ENCODE results near the gene PIK3C2B.

- no peak for TF ChIP-seq TCF7L2 (IDR thresholded peaks at IDR 0.05; ENCODE audit: borderline replicate concordance, extremely low read depth, insufficient read depth, insufficient read length)
- no peak for TF ChIP-seq CTCF (IDR thresholded peaks at IDR 0.05 in 2 of 3, conservative IDR thresholded peaks at IDR 0.05 in 1 of 3; ENCODE audit: borderline replicate concordance in 1 of 3, insufficient read depth in 1 of 3, low read depth in 2 of 3, low read length in 2 of 3)
- TF ChIP-seq POLR2A (IDR thresholded peaks at IDR 0.05; ENCODE audit: borderline replicate concordance, extremely low read depth, insufficient read depth, insufficient read length), result no peak
- no peak for TF ChIP-seq POLR2AphosphoS5 (IDR thresholded peaks at IDR 0.05; ENCODE audit: low read depth, low read length)
- TF ChIP-seq REST (IDR thresholded peaks at IDR 0.05; ENCODE audit: low read depth), result no peak
- no peak for TF ChIP-seq EGR1 (IDR thresholded peaks at IDR 0.05; ENCODE audit: low read depth)
- no peak for TF ChIP-seq EZH2 (IDR thresholded peaks at IDR 0.05)
- no peak for TF ChIP-seq ZBTB33 (IDR thresholded peaks at IDR 0.05; ENCODE audit: extremely low read depth, insufficient replicate concordance, low read length)
- no peak for TF ChIP-seq ZNF274 (IDR thresholded peaks at IDR 0.05; ENCODE audit: low read depth, low read length)
- no peak for TF ChIP-seq EZH2phosphoT487 (IDR thresholded peaks at IDR 0.05; ENCODE audit: borderline replicate concordance)
- TF ChIP-seq FOSL1 (IDR thresholded peaks at IDR 0.05; ENCODE audit: low read depth), result no peak
- no peak for TF ChIP-seq JUND (IDR thresholded peaks at IDR 0.05)
These were observed 47.4 kb downstream of the PIK3C2B start for GRCh38 chr1:204447190-204447589.
